ENCODE data around the gene SHISA9. TPM values are rescaled to one million over a fixed set of nuclear protein-coding genes. Genes with fewer than 3 reads are reported as not detected.

SHISA9 gene
- total and polyA plus RNA-seq, 2 of the 4 experiments (the other 2 are of a cell fraction), result under 0.01 TPM; not detected in 1

DNA sequence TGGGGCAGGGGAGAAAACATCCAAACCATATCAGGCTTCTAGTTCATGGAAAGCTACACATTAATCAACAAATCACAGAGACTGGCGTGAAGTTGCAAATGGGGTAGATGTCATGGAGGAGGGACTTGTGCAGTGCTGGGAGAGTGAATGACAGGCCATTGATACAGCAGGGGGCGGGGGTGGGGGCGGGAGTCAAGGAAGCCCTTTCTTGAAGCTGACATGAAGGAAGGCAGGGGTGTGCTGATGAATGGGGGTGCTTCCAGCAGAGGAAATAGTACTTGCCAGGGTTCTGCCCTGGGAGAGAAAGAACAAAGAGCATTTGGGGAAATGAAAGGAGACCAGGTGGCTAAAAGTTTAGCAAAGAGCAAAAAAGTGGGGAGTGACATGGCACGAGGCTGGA lies 269.9 kb downstream of the SHISA9 start:
- intact Hi-C loops (cut with micrococcal nuclease) (no loop called here), in situ Hi-C loops (cut with MboI; ENCODE audit: low sequenced_read_pairs) (no loop called here), dilution Hi-C loops (cut with HindIII; ENCODE audit: low sequenced_read_pairs, unreplicated experiment) (no loop called here)
- no peaks in the 10 kb centered on the region for H3K4me1 ChIP-seq (ENCODE audit: control insufficient read depth, insufficient read depth, low read length)
- H3K23ac ChIP-seq (ENCODE audit: low read depth, low read length), result no peak overlapping the region
- no peak overlapping the region for H3K9ac ChIP-seq (ENCODE audit: low read depth, low read length)
- H3K56ac ChIP-seq (ENCODE audit: extremely low read depth, insufficient read depth, low read length), result no peak overlapping the region
- H2AFZ ChIP-seq (replicated peaks; ENCODE audit: low read length, poor library complexity), result no peak overlapping the region
- no peaks in the 10 kb centered on the region for H3K79me1 ChIP-seq (ENCODE audit: low read depth in 1 of 2, low read length in 2 of 2)
- no peak overlapping the region for H2BK120ac ChIP-seq (ENCODE audit: low read depth, low read length)
- no peak overlapping the region for H2BK20ac ChIP-seq (ENCODE audit: low read depth, low read length)
- no peaks in the 10 kb centered on the region for H3K36me3 ChIP-seq (ENCODE audit: control insufficient read depth, insufficient read depth, low read length)
- H3K27me3 ChIP-seq (ENCODE audit: control insufficient read depth, insufficient read depth, low read length), result no peaks in the 10 kb centered on the region
- H3K27ac ChIP-seq (ENCODE audit: insufficient read depth, low read length), result no peak overlapping the region
- H2AK5ac ChIP-seq (ENCODE audit: low read depth, low read length), result no peak overlapping the region
- H2BK5ac ChIP-seq (ENCODE audit: low read depth, low read length, poor library complexity, severe bottlenecking), result no peak overlapping the region
- TF ChIP-seq MXI1 (IDR thresholded peaks at IDR 0.05; ENCODE audit: borderline replicate concordance, low read depth, low read length) (no peak), MAZ (IDR thresholded peaks at IDR 0.05; ENCODE audit: borderline replicate concordance, low read depth, low read length) (no peak), POLR2A (IDR thresholded peaks at IDR 0.05; ENCODE audit: low read depth, low read length) (no peak), BHLHE40 (IDR thresholded peaks at IDR 0.05; ENCODE audit: low read depth, low read length) (no peak), RAD21 (IDR thresholded peaks at IDR 0.05; ENCODE audit: low read length) (no peak), CEBPB (IDR thresholded peaks at IDR 0.05; ENCODE audit: low read depth, low read length) (no peak), RFX5 (IDR thresholded peaks at IDR 0.05; ENCODE audit: low read depth, low read length) (no peak), RCOR1 (IDR thresholded peaks at IDR 0.05; ENCODE audit: insufficient replicate concordance, low read length) (no peak), NFE2L2 (IDR thresholded peaks at IDR 0.05; ENCODE audit: low read depth, low read length) (no peak), CHD1 (IDR thresholded peaks at IDR 0.05; ENCODE audit: low read depth, low read length) (no peak)
- TF ChIP-seq, protein P1, sequence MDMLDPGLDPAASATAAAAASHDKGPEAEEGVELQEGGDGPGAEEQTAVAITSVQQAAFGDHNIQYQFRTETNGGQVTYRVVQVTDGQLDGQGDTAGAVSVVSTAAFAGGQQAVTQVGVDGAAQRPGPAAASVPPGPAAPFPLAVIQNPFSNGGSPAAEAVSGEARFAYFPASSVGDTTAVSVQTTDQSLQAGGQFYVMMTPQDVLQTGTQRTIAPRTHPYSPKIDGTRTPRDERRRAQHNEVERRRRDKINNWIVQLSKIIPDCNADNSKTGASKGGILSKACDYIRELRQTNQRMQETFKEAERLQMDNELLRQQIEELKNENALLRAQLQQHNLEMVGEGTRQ (IDR thresholded peaks at IDR 0.05; ENCODE audit: low read depth, low read length), result no peak
- TF ChIP-seq, protein P2, sequence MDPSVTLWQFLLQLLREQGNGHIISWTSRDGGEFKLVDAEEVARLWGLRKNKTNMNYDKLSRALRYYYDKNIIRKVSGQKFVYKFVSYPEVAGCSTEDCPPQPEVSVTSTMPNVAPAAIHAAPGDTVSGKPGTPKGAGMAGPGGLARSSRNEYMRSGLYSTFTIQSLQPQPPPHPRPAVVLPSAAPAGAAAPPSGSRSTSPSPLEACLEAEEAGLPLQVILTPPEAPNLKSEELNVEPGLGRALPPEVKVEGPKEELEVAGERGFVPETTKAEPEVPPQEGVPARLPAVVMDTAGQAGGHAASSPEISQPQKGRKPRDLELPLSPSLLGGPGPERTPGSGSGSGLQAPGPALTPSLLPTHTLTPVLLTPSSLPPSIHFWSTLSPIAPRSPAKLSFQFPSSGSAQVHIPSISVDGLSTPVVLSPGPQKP (IDR thresholded peaks at IDR 0.05; ENCODE audit: borderline replicate concordance, low read depth, low read length), result no peak
- TF ChIP-seq, protein P3, sequence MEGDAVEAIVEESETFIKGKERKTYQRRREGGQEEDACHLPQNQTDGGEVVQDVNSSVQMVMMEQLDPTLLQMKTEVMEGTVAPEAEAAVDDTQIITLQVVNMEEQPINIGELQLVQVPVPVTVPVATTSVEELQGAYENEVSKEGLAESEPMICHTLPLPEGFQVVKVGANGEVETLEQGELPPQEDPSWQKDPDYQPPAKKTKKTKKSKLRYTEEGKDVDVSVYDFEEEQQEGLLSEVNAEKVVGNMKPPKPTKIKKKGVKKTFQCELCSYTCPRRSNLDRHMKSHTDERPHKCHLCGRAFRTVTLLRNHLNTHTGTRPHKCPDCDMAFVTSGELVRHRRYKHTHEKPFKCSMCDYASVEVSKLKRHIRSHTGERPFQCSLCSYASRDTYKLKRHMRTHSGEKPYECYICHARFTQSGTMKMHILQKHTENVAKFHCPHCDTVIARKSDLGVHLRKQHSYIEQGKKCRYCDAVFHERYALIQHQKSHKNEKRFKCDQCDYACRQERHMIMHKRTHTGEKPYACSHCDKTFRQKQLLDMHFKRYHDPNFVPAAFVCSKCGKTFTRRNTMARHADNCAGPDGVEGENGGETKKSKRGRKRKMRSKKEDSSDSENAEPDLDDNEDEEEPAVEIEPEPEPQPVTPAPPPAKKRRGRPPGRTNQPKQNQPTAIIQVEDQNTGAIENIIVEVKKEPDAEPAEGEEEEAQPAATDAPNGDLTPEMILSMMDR (conservative IDR thresholded peaks at IDR 0.05; ENCODE audit: low read depth, low read length), result no peak
- H4K8ac ChIP-seq (ENCODE audit: low read depth in 2 of 2, low read length in 2 of 2), result no peak overlapping the region
- no TSS peak for BruUV-seq (replicated peaks)
- peaks cover 24% of the 10 kb centered on the region for H3K9me3 ChIP-seq (ENCODE audit: control insufficient read depth, insufficient read depth, low read length)
- no peak overlapping the region for H3K4ac ChIP-seq (ENCODE audit: low read depth, low read length)
- no peak overlapping the region for H2BK15ac ChIP-seq (ENCODE audit: low read depth, low read length)
- no peak overlapping the region for H4K5ac ChIP-seq (ENCODE audit: low read depth, low read length)
- H4K20me1 ChIP-seq (ENCODE audit: insufficient read depth, low read length), result no peaks in the 10 kb centered on the region
- H3K9me1 ChIP-seq (ENCODE audit: insufficient read depth, low read length), result no peaks in the 10 kb centered on the region
- no peak overlapping the region for H3K4me2 ChIP-seq (ENCODE audit: low read depth, low read length)
- no peak overlapping the region for H3K14ac ChIP-seq (replicated peaks; ENCODE audit: low read depth, low read length)
- DNase-seq, result no peak
- no peak overlapping the region for H3K4me3 ChIP-seq (ENCODE audit: insufficient read depth, low read depth, low read length)
- H3K18ac ChIP-seq (ENCODE audit: low read depth, low read length), result no peak overlapping the region
- no peak overlapping the region for H4K91ac ChIP-seq (ENCODE audit: insufficient read depth, low read depth, low read length)
- ChIA-PET POLR2A (ENCODE audit: unreplicated experiment) (no interaction called here), CTCF (no interaction called here)
- WGBS, 2 experiments (ENCODE audit: extremely low coverage in 2 of 2, insufficient read length in 1 of 2), result 0% methylated on average over 1 of the region's 4 CpGs; no CpG with 5 or more reads in 1 of the 2 experiments
- H2AK9ac ChIP-seq (replicated peaks; ENCODE audit: low read depth, low read length, poor library complexity), result no peak overlapping the region
- no peak for ATAC-seq (ENCODE audit: low read depth)
